ENCODE results near the gene SCN3B.

GRCh38 chr11:123698546-123699127, 44.2 kb upstream of the SCN3B start:
- TF ChIP-seq ZNF10 (tag by site-specific recombination; IDR thresholded peaks at IDR 0.05) (no peak), SP2 (tag by site-specific recombination; IDR thresholded peaks at IDR 0.05) (no peak), KLF16 (tag by site-specific recombination; IDR thresholded peaks at IDR 0.05) (no peak), CTCF (tag by site-specific recombination; IDR thresholded peaks at IDR 0.05) (no peak), ZNF513 (tag by site-specific recombination; IDR thresholded peaks at IDR 0.05) (no peak), ELK4 (IDR thresholded peaks at IDR 0.05; ENCODE audit: borderline replicate concordance, low read depth, low read length) (no peak), ZBTB49 (tag by site-specific recombination; IDR thresholded peaks at IDR 0.05; ENCODE audit: low read depth) (no peak), ZNF266 (tag by site-specific recombination; IDR thresholded peaks at IDR 0.05; ENCODE audit: low read depth) (no peak), PRDM4 (tag by site-specific recombination; IDR thresholded peaks at IDR 0.05) (no peak), YY1 (tag by site-specific recombination; IDR thresholded peaks at IDR 0.05) (no peak), ZNF426 (tag by site-specific recombination; IDR thresholded peaks at IDR 0.05) (no peak), ZNF660 (tag by site-specific recombination; IDR thresholded peaks at IDR 0.05) (no peak), GLIS2 (tag by site-specific recombination; IDR thresholded peaks at IDR 0.05) (no peak)

Data from HEK293 (cell line).